ELF-1 (cell line): ENCODE data around the gene AKT1S1.

Experiments used
- DNase-seq: peaks from one replicate; pipeline ENCODE4 v3.0.0-alpha.2; 2016; ENCODE audit warnings: low read depth, low spot score

The AKT1S1 gene

DNA sequence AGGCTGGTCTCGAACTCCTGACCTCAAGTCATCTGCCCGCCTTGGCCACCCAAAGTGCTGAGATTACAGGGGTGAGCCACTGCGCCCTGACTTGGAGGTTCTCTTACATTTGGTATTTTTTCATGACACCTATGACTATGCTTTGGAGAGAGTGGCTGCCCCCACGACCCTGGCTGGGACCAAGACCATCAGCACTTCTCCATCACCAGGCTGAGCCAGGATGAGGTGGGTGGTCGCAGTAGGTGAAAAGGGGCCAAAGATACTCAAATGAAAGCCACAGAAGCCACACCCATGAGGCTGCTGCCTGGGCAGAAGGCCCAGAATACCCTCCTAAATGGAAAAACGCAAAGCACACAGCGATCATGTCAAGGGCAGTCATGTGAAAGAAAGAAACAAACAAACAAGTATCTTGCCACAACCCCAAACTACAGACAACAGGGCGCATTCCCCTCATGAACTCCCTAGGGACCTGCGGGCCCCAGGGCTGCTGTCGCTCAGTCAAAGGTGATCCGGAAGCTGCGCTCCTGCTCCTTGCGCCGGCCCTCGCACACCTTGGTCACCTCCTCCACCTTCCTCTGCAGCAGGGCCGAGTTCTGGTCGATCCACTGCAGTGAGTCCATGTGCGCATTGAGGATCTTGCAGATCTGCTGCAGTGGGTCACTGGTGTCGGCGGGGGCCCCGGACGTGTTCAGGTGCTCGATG, 30.7 kb upstream of the AKT1S1 start:
- no peak for DNase-seq

GRCh38 chr19:49906879-49907564, 29.9 kb upstream of the AKT1S1 start:
- no peak for DNase-seq

- DNase-seq = no peak
Measured at GRCh38 chr19:49904136-49904535, 27.0 kb upstream of the AKT1S1 start.

DNA sequence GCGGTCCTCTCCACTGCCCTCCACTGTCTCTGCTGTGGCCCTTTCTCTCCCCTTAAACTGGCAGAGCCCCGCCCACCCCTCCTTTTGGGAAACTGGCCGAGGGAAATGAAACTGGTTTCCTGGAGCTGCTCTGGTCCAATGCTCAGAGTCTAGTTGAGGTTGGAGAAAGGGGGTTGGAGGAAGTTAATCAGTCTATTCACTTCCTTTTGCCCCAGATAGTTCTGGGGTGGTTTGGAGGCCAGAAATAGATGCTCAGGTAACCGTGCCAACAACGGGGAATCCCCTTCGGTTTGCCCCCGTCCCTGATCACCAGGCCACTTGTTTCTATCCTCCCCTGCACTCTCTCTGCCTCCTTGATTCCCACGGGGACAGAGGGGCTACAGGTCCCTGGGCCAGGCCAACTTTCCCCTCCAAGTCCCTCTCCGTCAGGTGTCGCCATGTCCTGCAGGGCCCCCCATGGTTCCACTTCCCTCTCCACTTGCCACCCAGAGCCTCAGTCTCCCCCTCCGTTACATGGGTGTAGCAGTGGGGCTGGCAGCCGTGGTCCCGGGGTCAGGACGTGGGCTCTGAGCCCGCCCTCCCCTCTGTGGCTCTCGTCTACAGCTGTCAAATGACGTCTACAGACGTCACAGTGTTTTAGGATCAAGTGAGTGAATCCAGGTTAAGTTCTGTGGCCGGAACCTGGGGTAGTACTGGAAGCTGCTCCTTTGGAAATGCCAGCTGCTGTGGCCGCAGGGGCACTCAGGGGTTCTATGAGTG, 19.9 kb upstream of the AKT1S1 start, which contains the start of gene IL4I1:
Gene IL4I1 (minus strand): TSS at position 25 of the 759 bp plus-strand sequence. CDS start 727 bp downstream, outside the sequence.
- DNase-seq = no peak

GRCh38 chr19:49895566-49896297, 18.6 kb upstream of the AKT1S1 start:
- no peak for DNase-seq

- no peak for DNase-seq
Measured at GRCh38 chr19:49894879-49895565, 17.9 kb upstream of the AKT1S1 start.

GRCh38 chr19:49894011-49894664, 17.0 kb upstream of the AKT1S1 start:
- DNase-seq = no peak

GRCh38 chr19:49892716-49893115, 15.6 kb upstream of the AKT1S1 start:
- no peak for DNase-seq

- no peak for DNase-seq
Measured at GRCh38 chr19:49891393-49891792, 14.2 kb upstream of the AKT1S1 start.

DNA sequence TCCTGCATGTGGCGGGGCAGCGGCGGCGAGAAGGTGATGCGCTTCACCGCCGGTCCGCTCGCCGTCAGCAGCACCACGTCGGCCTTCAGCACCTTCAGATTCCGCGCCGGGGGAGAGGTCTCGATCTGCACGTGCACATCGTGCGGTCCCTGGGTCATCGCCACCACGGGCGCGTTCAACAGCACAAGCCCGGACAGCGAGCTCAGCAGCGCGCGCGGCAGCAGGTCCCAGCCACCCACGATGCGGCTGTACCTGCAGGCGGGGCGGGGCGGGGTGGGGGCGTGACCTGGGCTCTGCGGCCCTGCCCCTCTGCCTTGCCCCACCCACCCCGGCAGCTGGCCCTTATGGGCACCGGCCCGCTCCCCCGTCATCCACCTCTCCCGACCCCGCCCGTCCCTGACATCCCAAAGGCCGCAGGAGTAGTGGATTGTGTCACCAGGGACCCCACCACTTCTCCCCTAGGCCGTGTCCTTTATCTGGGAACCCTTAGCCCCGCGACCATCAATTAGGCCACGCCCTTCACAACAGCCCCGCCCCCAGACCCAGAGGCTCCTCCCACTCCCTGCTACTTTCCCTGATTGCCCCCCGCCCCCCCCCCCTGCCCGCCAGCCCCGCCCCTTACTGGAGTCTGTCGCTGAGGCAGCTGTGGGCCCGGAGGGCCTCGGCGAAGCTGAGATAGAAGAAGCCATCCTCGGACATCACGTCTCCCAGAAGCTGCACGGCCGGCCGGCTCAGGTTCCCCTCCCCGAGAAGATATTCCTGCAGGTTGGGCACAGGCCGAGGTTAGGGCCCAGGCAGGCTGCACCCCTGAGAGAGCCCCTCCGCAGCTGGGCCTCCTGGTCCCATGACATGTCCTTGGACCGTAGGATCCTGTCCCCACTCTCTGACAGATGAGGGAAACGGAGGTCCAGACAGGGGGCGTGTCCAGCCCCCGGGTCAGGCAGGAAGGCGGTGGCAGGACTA, 13.5 kb upstream of the AKT1S1 start:
- peak; percentile 78 for DNase-seq

GRCh38 chr19:49889687-49890348, 12.7 kb upstream of the AKT1S1 start:
- peak; percentile 99 for DNase-seq

DNA sequence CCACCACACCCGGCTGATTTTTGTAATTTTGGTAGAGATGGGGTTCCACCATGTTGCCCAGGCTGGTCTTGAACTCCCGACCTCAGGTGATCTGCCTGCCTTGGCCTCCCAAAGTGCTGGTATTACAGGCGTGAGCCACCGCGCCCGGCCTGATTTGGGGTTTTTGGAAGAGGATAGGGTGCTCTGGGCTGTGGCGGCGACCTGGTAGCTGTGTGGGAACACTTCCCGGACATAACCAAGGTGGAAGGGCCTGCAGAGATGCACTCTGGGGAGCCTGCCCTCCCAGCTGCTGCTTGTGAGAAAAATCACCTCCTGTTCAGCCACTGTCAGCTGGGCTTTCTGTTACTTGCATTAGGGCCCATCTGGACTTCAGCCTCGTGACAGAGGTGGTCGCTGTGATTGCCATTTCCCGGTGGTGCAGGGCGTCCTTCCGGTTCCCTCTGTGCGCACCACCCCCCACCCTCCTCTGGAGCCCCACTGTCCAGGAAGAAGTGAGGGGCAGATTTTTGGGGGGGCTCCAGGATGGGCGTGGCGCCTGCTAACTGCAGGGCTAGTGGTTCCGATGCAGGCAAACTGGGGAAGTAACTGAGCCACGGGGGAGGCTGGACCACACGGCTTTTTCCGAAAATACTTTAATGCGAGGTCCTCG, 12.0 kb upstream of the AKT1S1 start:
- no peak for DNase-seq

- no peak for DNase-seq
Measured at GRCh38 chr19:49888510-49888824, 11.3 kb upstream of the AKT1S1 start.

DNA sequence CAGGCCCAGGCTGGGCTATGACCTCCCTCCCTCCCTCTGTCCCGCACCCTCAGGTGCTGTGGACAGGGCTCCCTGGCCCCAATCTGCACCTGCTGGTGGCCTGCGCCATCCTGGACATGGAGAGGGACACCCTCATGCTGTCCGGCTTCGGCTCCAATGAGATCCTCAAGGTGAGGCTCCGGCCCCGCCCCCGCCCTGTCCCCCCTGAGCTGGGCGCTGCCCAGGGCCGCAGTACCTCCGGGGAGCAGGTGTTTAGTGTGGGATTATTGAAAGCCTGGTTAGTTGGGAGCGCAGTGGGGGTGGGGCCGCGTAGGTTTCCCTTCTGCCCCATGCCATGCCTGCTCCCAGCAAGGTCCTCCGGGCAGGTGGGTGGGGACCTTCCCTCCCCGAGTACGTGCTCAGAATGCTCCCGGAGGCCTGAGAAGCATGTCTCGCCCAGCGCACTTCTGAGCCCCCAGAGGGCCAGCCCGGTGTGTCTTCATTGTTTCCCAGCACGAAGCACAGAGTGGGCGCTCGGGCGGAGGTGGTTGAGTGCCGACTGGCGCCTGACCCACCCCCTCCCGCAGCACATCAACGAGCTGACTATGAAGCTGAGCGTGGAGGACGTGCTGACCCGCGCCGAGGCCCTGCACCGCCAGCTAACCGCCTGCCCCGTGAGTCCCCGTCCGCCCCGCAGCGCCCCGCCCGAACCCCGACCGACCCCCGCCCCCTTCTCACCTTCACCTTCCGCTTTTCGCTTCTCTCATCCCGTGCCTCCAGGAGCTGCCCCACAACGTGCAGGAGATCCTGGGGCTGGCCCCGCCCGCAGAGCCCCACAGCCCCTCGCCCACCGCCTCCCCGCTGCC, 10.7 kb upstream of the AKT1S1 start:
- DNase-seq = no peak

GRCh38 chr19:49887037-49887664, 10.0 kb upstream of the AKT1S1 start:
- no peak for DNase-seq

DNA sequence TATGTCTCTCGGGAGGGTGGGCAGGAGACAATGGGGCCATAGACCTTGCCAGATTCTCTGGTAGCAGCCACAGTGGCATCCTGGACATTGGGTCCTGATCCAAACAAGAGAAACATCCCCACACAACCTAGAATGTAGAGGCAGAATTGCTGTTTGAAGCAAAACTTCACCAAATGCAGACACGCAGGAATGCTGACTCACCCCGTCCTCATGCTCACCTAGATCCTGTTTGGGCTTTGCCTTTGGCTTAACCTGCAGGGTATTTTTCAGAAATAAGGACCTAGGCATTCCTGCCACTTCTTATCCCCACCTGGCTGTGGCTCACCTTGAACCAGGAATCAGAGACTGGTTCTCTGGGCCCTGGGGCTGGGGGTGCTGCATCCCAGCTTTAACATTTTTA, 7.6 kb upstream of the AKT1S1 start:
- DNase-seq = no peak

DNA sequence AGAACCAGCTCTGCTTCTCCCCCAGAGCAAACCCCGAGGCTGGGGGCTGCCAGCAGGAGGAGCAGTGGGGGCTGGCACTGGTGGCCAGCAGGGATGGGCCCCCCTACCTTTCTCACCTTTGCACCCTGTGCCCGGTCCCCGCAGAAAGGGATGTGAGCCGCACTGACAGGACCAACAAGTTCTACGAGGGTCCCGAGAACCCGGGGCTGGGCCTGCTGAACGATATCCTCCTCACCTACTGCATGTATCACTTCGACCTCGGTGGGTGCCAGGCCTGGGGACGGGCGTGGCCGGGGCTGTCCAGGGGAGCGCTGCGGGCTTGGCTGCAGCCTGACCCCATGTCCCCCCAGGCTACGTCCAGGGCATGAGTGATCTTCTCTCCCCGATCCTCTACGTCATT, 7.0 kb upstream of the AKT1S1 start:
- DNase-seq = no peak
